CD4-positive, alpha-beta memory T cell (primary cell): ENCODE measurements around the gene ATP11C. TPM values are rescaled to one million over a fixed set of nuclear protein-coding genes. Genes with fewer than 3 reads are reported as not detected.
A peak's percentile ranks its signal among the peaks of the same experiment; 100 is the strongest.
"Not testable (repeated sequence)": the region's sequence is repeated elsewhere in the genome, so short reads cannot be mapped to it uniquely, and the experiment has no call there.

Source experiments
- CTCF ChIA-PET: fragments of 350-600 bp; sonication (Branson Sonifier 250); formaldehyde crosslinking; loops from one replicate; lab custom pipeline; 2021; ENCODE audit warnings: inconsistent platforms; ENCODE audit not compliant: partially characterized antibody; lab: Charles Lee
- POLR2A ChIA-PET: fragments of 350-600 bp; sonication (Branson Sonifier 250); formaldehyde crosslinking; loops from one replicate; lab custom pipeline; 2021; ENCODE audit not compliant: partially characterized antibody; lab: Charles Lee
- DNase-seq, 5 donors: peaks; one replicate each; pipeline versions ENCODE4 v3.0.0 to v3.0.0-alpha.2; 2020 to 2022; ENCODE audit warnings: mixed read lengths in 1 of 5
- H3K27ac ChIP-seq: one replicate; pipeline ENCODE4 v1.7.0; 2013; ENCODE audit warnings: low read depth, low read length
- H3K27me3 ChIP-seq: 2 replicates; pipeline ENCODE4 v1.7.0; 2013; ENCODE audit warnings: mild to moderate bottlenecking, low read length, moderate library complexity; ENCODE audit not compliant: insufficient read depth
- H3K36me3 ChIP-seq: 2 replicates; pipeline ENCODE4 v1.7.0; 2013; ENCODE audit warnings: mild to moderate bottlenecking, low read length, moderate library complexity; ENCODE audit not compliant: insufficient read depth
- H3K4me1 ChIP-seq: 2 replicates; pipeline ENCODE4 v1.7.0; 2013; ENCODE audit warnings: mild to moderate bottlenecking, low read length, moderate library complexity; ENCODE audit not compliant: insufficient read depth
- H3K4me3 ChIP-seq, 2 donors: one replicate each; pipeline ENCODE4 v1.7.0; 2013; ENCODE audit warnings: low read length in 2 of 2, mild to moderate bottlenecking in 1 of 2
- H3K9me3 ChIP-seq, 2 donors: one replicate each; pipeline ENCODE4 v1.7.0; 2013; ENCODE audit warnings: low read length in 2 of 2, control low read depth in 1 of 2; ENCODE audit not compliant: control insufficient read depth in 1 of 2
- H3K27ac Mint-ChIP-seq, 7 donors: one replicate each; pipeline ENCODE4 v1.8.0; 2020 to 2021; ENCODE audit warnings: mixed read lengths in 7 of 7, mild to moderate bottlenecking in 6 of 7, inconsistent platforms in 3 of 7, moderate library complexity in 3 of 7
- H3K27me3 Mint-ChIP-seq, 2 donors: one replicate each; pipeline ENCODE4 v1.8.0; 2020 to 2021; ENCODE audit warnings: mixed read lengths in 2 of 2
- H3K36me3 Mint-ChIP-seq, 2 donors: one replicate each; pipeline ENCODE4 v1.8.0; 2020 to 2021; ENCODE audit warnings: mixed read lengths in 2 of 2, inconsistent platforms in 1 of 2, mild to moderate bottlenecking in 1 of 2
- H3K4me1 Mint-ChIP-seq, 4 donors: one replicate each; pipeline ENCODE4 v1.8.0; 2020 to 2021; ENCODE audit warnings: mixed read lengths in 4 of 4, mild to moderate bottlenecking in 1 of 4
- H3K4me3 Mint-ChIP-seq, 8 donors: one replicate each; pipeline ENCODE4 v1.8.0; 2020 to 2021; ENCODE audit warnings: mixed read lengths in 8 of 8, mild to moderate bottlenecking in 7 of 8, moderate library complexity in 6 of 8, inconsistent platforms in 3 of 8
- H3K9me3 Mint-ChIP-seq, 8 donors: one replicate each; pipeline ENCODE4 v1.8.0; 2020 to 2021; ENCODE audit warnings: mixed read lengths in 8 of 8, mild to moderate bottlenecking in 5 of 8, inconsistent platforms in 3 of 8, moderate library complexity in 1 of 8
- intact Hi-C: fragments of 100-400 bp; cut with micrococcal nuclease; formaldehyde crosslinking; loops from one replicate; pipeline ENCODE4 v1.15.1; 2023
- polyA plus RNA-seq, 2 donors: library from polyadenylated mRNA; unstranded; fragments of 300-500 nt; fragmentation: Illumina TruSeq; gene quantifications; one replicate each; pipeline ENCODE4 v1.2.3, GENCODE V29; 2021
- total RNA-seq, 2 experiments: library from RNA; stranded (reverse); gene quantifications; one replicate each; pipeline ENCODE4 v1.2.3, GENCODE V29; 2021

The ATP11C gene
- total and polyA plus RNA-seq, 4 experiments from 2014 or later = 3.4 to 25.6 (median 14.9) TPM

DNA sequence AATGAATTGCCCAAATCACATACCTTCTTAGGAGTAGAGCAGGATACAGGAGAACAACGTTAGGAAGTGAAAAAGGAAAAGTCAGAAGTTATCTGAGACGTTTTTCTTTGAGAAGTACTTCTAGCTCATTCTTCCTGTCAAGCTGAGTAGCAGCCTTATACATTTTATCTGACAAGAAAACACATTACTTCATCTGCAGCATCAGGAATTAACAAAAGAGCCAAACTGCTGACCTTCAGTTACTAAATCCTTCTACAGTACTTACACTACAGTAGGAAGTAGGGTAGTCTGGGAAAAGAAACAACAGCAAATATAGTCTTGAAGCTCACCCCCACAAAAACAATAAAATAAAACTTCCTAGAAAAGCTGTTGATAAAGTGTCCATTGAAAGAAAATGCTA is 57.0 kb downstream of the ATP11C start:
- ChIA-PET CTCF (no interaction called here), POLR2A (no interaction called here)
- H3K27ac Mint-ChIP-seq = peak overlapping the region in 1 of 7 donors; percentile 8
- H3K27me3 Mint-ChIP-seq = no peaks in the 10 kb centered on the region
- no peak overlapping the region for H3K4me3 ChIP-seq
- intact Hi-C loops = no loop called here
- H3K4me1 Mint-ChIP-seq = peaks cover 3 to 11% (median 6%) of the 10 kb centered on the region in 4 donors
- H3K9me3 ChIP-seq = no peaks in the 10 kb centered on the region
- no peak for DNase-seq
- no peaks in the 10 kb centered on the region for H3K27me3 ChIP-seq
- H3K36me3 ChIP-seq = no peaks in the 10 kb centered on the region
- peaks cover 3 to 12% of the 10 kb centered on the region in 2 donors for H3K36me3 Mint-ChIP-seq
- H3K4me1 ChIP-seq = no peaks in the 10 kb centered on the region
- H3K9me3 Mint-ChIP-seq = no peaks in the 10 kb centered on the region
- H3K4me3 Mint-ChIP-seq = no peak overlapping the region
- no peak overlapping the region for H3K27ac ChIP-seq

- intact Hi-C loops = no loop called here
Observed at GRCh38 chrX:139869796-139870195, 63.1 kb downstream of the ATP11C start.

GRCh38 chrX:139864640-139865039 is 68.2 kb downstream of the ATP11C start:
- intact Hi-C loops = no loop called here
- Mint-ChIP-seq H3K27ac (no peak overlapping the region), H3K4me1 (peaks cover 0 to 5% (median under 1%) of the 10 kb centered on the region in 4 donors), H3K27me3 (no peaks in the 10 kb centered on the region), H3K36me3 (peaks cover 0 to 3% of the 10 kb centered on the region in 2 donors), H3K4me3 (no peak overlapping the region), H3K9me3 (no peaks in the 10 kb centered on the region)
- Histone ChIP-seq H3K27me3 (no peaks in the 10 kb centered on the region), H3K9me3 (no peaks in the 10 kb centered on the region), H3K27ac (no peak overlapping the region), H3K36me3 (no peaks in the 10 kb centered on the region), H3K4me3 (no peak overlapping the region), H3K4me1 (no peaks in the 10 kb centered on the region)
- ChIA-PET POLR2A (no interaction called here), CTCF (no interaction called here)
- no peak for DNase-seq

More at GRCh38 chrX:139869796-139870195, 63.1 kb downstream of the ATP11C start:
- peaks cover 0 to 5% (median under 1%) of the 10 kb centered on the region in 4 donors for H3K4me1 Mint-ChIP-seq
- POLR2A ChIA-PET = no interaction called here
- no peak overlapping the region for H3K27ac Mint-ChIP-seq
- CTCF ChIA-PET = no interaction called here
- H3K27me3 Mint-ChIP-seq = no peaks in the 10 kb centered on the region
- H3K9me3 Mint-ChIP-seq = no peaks in the 10 kb centered on the region
- DNase-seq = no peak
- H3K4me3 ChIP-seq = no peak overlapping the region
- H3K4me3 Mint-ChIP-seq = no peak overlapping the region
- H3K9me3 ChIP-seq = no peaks in the 10 kb centered on the region
- no peaks in the 10 kb centered on the region for H3K27me3 ChIP-seq
- H3K36me3 ChIP-seq = no peaks in the 10 kb centered on the region
- H3K36me3 Mint-ChIP-seq = peaks cover 0 to 7% of the 10 kb centered on the region in 2 donors
- H3K4me1 ChIP-seq = no peaks in the 10 kb centered on the region
- no peak overlapping the region for H3K27ac ChIP-seq

DNA sequence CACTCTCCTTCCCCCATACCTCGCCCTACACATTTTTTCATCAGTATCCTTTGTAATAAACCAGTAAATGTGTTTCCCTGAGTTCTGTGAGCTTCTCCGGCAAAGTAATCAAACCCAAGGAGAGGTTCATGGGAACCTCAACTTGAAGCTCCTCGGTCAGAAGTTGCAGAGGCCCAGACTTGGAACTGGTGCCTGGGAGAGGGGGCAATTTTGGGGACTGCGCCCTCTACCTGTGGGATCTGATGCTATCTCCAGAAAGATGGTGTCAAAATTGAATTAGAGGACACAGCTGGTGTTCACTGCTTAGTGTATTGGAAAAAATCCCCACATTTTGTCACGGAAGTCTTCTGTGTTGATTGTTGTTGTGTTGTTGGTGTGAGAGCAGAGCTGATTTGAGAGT is 70.6 kb downstream of the ATP11C start:
- Histone ChIP-seq H3K27me3 (no peaks in the 10 kb centered on the region), H3K9me3 (no peaks in the 10 kb centered on the region), H3K36me3 (no peaks in the 10 kb centered on the region), H3K27ac (no peak overlapping the region), H3K4me3 (no peak overlapping the region), H3K4me1 (no peaks in the 10 kb centered on the region)
- Mint-ChIP-seq H3K4me3 (no peak overlapping the region), H3K27ac (no peak overlapping the region), H3K9me3 (no peaks in the 10 kb centered on the region), H3K36me3 (peaks cover 0 to 4% of the 10 kb centered on the region in 2 donors), H3K27me3 (no peaks in the 10 kb centered on the region), H3K4me1 (peaks cover 0 to 5% (median 2%) of the 10 kb centered on the region in 4 donors)
- ChIA-PET CTCF (no interaction called here), POLR2A (no interaction called here)
- DNase-seq = no peak
- intact Hi-C loops = no loop called here

DNA sequence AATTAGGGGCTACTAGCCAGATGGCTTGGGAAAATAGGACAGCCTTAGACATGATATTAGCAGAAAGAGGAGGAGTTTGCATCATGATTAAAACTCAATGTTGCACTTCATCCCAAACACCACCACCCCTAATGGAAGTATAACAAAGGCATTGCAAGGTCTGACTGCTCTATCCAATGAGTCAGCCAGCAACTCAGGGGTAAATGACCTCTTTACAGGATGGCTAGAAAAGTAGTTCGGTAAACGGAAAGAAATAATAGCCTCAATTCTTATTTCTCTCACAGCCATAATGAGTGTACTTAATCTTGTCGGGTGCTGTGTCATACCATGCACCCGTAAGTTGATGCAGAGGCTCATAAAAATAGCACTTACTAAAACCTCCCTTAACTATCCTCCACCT is 76.0 kb downstream of the ATP11C start:
- POLR2A ChIA-PET, CTCF ChIA-PET, H3K27me3 Mint-ChIP-seq, H3K36me3 ChIP-seq, H3K36me3 Mint-ChIP-seq, H3K9me3 ChIP-seq, H3K9me3 Mint-ChIP-seq, H3K27ac ChIP-seq, DNase-seq, H3K4me3 ChIP-seq, H3K4me1 Mint-ChIP-seq, H3K4me3 Mint-ChIP-seq, H3K27ac Mint-ChIP-seq, intact Hi-C loops, H3K27me3 ChIP-seq, H3K4me1 ChIP-seq: not testable (repeated sequence)

DNA sequence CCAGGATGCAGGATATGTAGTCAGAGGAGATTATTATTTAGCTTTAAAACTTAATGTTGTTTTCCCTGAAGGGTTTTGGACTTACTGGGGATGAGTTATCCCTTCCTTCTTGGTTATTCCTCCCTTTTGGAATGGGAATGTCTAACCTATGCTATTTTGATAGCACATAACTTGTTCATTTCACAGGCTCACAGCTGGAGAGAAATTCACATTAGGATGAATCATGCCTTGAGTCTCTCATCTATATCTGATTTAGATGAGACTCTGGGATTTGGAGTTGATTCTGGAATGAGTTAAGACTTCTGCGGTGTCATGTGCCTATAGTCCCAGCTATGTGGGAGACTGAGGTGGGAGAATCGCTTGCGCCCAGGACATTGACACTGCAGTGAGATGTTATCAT is 81.1 kb downstream of the ATP11C start:
- intact Hi-C loops = no loop called here
- no peak for DNase-seq
- POLR2A ChIA-PET = interaction anchor here (1.5 kb wide), 1 partner anchor 10 kb away, joined by 4 read pairs; no protein-coding TSS in a partner anchor

GRCh38 chrX:139850968-139851367 is 81.9 kb downstream of the ATP11C start:
- H3K27ac Mint-ChIP-seq = no peak overlapping the region
- H3K4me1 Mint-ChIP-seq = peaks cover 0 to 3% (median 0%) of the 10 kb centered on the region in 4 donors

More for the DNA sequence above, 81.1 kb downstream of the ATP11C start:
- peaks cover 0 to 3% (median 0%) of the 10 kb centered on the region in 4 donors for H3K4me1 Mint-ChIP-seq
- CTCF ChIA-PET = no interaction called here
- Histone ChIP-seq H3K4me3 (no peak overlapping the region), H3K27me3 (no peaks in the 10 kb centered on the region), H3K36me3 (no peaks in the 10 kb centered on the region), H3K9me3 (no peaks in the 10 kb centered on the region), H3K4me1 (no peaks in the 10 kb centered on the region), H3K27ac (no peak overlapping the region)
- no peaks in the 10 kb centered on the region for H3K9me3 Mint-ChIP-seq
- H3K27ac Mint-ChIP-seq = no peak overlapping the region
- H3K27me3 Mint-ChIP-seq = no peaks in the 10 kb centered on the region
- H3K36me3 Mint-ChIP-seq = no peaks in the 10 kb centered on the region
- no peak overlapping the region for H3K4me3 Mint-ChIP-seq

More at GRCh38 chrX:139850968-139851367, 81.9 kb downstream of the ATP11C start:
- CTCF ChIA-PET = no interaction called here
- intact Hi-C loops = no loop called here
- H3K4me1 ChIP-seq = no peaks in the 10 kb centered on the region
- no peak overlapping the region for H3K27ac ChIP-seq
- no peak overlapping the region for H3K4me3 Mint-ChIP-seq
- DNase-seq = no peak
- no peaks in the 10 kb centered on the region for H3K36me3 ChIP-seq
- POLR2A ChIA-PET = interaction anchor here (1.5 kb wide), 1 partner anchor 9 kb away, joined by 4 read pairs; no protein-coding TSS in a partner anchor
- no peaks in the 10 kb centered on the region for H3K9me3 Mint-ChIP-seq
- no peaks in the 10 kb centered on the region for H3K9me3 ChIP-seq
- H3K4me3 ChIP-seq = no peak overlapping the region
- H3K36me3 Mint-ChIP-seq = no peaks in the 10 kb centered on the region
- no peaks in the 10 kb centered on the region for H3K27me3 ChIP-seq
- no peaks in the 10 kb centered on the region for H3K27me3 Mint-ChIP-seq
